GM12872 (cell line): ENCODE data around the gene NCOA5.

Experiments used
- TF ChIP-seq, protein P1 (sequence below): IDR thresholded peaks from 3 replicates; pipeline ENCODE4 v1.5.1; 2011; ENCODE audit warnings: low read depth, mild to moderate bottlenecking, low read length, moderate library complexity; ENCODE audit not compliant: insufficient read depth

NCOA5 gene

DNA sequence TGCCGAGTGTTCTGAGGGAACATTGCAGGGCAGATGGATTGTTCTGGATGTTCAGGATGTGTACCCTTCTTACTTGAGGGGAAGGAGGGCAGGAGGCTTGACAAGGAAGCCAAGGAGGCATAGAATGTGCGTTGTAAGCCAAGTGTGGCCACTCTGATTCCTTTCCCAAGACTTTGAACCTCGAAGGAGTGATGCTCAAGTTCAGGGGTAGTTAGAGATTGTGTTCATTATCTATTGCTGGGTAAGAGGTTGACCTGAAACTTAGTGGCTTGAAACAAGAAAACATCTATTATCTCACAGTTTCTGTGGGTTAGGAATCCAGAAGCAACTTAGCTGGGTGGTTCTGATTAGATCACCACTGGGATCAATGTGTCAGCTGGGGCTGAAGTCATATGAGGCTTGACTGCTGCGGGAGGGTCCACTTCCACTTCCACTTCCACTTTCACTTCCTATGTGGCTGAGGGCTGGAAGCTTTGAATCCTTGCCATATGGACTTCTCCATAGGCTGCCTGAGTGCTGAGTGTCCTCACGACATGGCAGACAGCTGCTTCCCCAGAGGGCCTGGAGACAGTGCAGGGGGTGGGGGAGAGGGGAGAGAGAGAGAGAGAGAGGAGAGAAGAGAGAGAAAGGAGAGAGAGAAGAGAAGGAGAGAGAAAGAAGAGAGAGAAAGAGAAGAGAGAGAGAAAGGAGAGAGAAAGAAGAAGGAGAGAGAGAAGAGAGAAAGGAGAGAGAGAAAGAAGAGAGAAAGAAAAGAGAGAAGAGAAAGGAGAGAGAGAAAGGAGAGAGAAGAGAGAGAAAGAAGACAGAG is 21.5 kb upstream of the NCOA5 start:
- TF ChIP-seq, protein P1, sequence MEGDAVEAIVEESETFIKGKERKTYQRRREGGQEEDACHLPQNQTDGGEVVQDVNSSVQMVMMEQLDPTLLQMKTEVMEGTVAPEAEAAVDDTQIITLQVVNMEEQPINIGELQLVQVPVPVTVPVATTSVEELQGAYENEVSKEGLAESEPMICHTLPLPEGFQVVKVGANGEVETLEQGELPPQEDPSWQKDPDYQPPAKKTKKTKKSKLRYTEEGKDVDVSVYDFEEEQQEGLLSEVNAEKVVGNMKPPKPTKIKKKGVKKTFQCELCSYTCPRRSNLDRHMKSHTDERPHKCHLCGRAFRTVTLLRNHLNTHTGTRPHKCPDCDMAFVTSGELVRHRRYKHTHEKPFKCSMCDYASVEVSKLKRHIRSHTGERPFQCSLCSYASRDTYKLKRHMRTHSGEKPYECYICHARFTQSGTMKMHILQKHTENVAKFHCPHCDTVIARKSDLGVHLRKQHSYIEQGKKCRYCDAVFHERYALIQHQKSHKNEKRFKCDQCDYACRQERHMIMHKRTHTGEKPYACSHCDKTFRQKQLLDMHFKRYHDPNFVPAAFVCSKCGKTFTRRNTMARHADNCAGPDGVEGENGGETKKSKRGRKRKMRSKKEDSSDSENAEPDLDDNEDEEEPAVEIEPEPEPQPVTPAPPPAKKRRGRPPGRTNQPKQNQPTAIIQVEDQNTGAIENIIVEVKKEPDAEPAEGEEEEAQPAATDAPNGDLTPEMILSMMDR, result no peak

DNA sequence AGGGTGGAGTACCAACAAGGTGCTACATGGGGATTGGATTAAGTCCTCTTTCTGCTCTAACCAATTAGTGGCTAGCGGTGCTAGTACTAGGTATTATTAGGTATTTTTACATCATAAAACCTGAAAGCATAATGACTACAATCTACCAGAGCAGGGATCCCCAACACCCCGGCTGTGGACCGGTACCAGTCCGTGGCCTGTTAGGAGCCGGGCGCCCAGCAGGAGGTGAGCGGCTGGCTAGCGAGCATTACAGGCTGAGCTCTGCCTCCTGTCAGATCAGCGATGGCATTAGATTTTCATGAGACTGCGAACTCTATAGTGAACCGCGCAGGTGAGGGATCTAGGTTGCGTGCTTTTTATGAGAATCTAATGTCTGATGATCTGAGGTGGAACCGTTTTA is 19.2 kb upstream of the NCOA5 start:
- TF ChIP-seq, protein P1, result no peak

DNA sequence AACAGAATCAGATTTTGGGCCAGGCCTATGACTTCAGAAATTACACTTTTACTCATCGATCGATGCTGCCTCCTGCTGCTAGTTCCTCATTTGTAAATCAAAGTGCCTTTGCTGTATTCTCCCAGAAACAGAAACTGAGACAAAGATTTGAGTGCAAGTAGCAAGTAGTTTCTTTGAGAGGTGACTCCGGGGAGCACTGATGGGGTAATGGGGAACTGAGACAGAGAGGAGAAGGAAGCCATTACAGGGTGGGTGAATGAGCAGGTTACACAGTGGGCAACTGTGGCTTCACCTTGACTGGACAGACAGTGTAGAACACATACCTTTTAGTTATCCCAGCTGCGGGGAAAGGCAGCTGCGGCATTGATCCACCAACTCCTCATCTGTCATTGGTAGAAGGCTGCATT is 18.7 kb upstream of the NCOA5 start:
- TF ChIP-seq, protein P1, result peak; percentile 30; the same call in 1 of the 3 replicates

DNA sequence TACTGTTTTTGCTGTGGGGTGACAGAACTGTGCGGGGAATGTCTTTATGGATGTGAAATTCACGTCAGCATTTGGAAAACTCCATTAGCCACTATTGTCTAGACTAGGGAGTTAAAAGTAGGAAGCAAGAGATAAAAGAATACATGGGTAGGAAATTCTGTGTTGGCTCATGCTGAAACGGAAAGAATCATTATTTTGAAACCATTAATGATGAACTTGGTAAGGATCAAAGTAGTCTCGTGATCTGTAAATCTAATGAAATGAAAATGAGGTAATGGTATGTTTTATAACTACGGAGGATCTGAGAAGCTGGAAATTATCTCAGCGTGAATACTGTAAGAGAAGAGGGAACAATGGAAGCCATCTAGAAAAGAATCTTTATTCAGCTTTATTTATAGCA is 17.3 kb upstream of the NCOA5 start:
- TF ChIP-seq, protein P1, result no peak

DNA sequence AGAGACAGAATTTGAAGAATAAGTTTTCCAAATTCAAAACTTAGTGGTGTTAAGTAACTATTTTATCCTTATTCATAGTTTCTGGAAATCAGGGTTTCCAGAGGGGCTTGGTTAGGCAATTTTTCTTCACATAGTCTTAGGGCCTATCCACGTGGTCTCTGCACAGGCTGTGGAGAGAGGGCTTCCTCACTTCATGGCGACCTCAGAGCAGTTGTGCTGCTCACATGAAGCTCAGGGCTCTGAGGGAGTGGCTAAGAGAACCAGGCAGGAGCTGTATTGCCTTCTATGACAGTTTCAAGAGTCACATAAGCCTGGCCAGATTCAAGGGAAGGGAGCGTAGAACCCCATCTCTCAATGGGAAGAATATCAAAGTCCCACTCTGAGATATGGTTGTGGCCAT is 14.5 kb upstream of the NCOA5 start:
- TF ChIP-seq, protein P1, result no peak

DNA sequence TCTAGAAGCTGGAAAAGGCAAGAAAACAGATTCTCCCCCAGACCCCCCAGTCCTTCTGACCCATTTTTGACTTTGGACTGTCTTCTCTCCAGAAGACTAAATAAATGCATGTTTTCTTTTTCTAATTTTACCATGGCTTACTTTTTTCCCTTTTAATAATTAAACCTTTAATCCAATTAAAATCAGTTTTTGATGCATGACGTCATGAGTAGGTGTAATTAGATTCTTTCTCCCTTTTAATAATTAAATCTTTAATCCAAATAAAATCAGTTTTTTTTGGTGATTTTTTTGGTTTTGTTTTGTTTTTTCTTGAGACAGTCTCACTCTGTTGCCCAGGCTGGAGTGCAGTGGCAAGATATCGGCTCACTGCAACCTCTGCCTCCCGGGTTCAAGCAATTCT is 13.2 kb upstream of the NCOA5 start:
- TF ChIP-seq, protein P1, result no peak

DNA sequence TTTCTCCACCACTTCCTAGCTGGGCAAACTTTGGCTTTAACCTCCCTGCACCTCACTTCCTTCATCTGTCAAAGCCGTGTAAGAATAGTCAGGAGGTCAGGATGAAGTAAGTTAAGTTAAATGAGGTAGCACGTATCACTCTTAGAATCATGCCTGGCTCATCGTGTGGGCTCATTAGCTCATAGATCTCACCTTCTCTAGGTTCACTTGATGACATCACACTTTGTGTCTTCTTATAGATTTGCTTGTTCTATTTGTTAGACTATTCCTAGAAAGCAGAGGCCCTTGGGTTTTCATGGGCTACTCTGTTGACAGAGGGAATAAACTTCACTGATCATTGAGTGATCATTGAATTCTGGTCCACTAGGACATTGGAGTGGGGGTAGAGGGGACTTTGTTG is 12.2 kb upstream of the NCOA5 start:
- TF ChIP-seq, protein P1, result no peak
